HG03571 (cell line): ENCODE measurements around the gene DMBX1.

Source experiments
- ATAC-seq: cut with Tn5 transposase; IDR thresholded peaks from one replicate; pipeline ENCODE4 v1.9.1; 2021; ENCODE audit not compliant: unreplicated experiment

Gene DMBX1

GRCh38 chr1:46489638-46490405 is at the start of gene DMBX1:
Gene DMBX1, plus strand, starts transcription at chr1:46489836. Its CDS starts 17,175 bp downstream, at chr1:46507011.
- ATAC-seq: no peak

GRCh38 chr1:46440478-46440877 is 49.2 kb upstream of the DMBX1 start:
- no peak for ATAC-seq

GRCh38 chr1:46442317-46443161 is 47.1 kb upstream of the DMBX1 start:
- ATAC-seq: peak; percentile 55

- ATAC-seq: no peak
Observed at GRCh38 chr1:46444466-46444865, 45.2 kb upstream of the DMBX1 start.

- ATAC-seq: no peak
Observed at GRCh38 chr1:46445773-46446256, 43.8 kb upstream of the DMBX1 start.

- ATAC-seq: no peak
Observed at GRCh38 chr1:46446646-46447498, 42.8 kb upstream of the DMBX1 start.

DNA sequence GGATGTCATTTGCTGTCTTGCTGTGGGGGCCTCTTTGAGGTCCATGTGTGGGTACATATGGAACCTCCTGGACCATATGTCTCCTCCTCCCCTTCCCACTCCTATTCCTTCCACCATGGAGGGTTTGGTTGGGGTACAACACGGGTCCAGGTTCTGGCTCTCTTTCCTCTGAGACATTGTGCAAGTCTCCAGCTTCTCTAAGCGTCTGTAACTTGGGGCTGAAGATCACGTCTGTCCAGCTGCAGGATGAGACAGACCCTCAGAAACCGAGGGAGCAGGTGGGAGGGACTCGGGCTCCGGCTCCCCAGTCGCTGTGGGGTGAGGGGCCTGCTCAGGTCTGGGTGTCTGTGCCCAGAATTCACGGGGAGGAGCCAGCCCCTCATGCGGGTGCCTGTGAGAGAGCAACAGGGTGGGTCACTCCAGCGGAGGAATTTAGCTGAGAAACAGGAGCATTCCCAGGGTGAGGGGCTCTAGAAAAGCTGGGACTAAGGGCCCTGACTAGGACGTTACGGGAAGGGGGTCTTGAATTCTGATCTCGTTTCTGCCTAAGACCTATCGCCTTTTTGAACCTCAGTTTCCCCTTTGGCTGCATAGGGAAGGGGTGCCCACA is 42.0 kb upstream of the DMBX1 start:
- ATAC-seq: no peak

DNA sequence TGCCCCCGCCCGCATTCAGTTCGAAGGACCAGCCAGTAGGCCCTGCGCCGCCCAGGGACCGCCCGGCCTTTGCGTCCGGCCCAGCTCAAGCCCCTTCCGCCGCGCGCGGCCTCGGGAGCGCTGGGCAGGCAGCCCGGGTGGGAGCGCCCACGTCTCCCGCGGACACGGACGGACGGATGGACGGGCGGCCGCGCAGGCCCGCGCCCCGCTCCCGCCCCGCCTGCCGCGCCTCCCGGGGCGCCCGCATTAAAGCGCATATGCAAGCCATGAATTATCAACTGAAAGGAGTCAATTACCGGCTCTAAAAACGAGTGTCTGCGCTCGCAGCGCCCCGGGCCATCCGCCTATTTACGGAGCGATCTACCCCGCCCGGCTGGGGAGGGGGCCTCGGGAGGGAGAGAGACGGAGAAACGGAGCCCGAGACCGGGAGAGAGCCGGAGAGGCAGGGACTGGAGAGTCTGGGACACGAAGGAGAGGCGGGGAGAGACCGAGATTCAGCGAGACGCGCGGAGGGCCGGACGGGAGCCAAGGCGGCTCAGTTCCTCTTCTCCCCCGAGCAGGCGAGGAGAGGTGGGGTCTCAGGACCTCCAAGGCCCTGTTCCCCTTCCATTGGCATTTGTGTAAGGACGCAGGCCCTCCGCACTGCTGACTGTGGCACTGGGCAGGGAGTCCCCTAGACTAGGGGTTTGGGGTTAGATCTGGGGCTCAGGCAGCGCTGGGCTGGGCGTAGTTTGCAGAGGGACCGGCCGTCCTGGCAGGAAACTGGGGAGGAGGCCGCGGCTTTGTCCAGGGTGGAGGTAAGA is 41.3 kb upstream of the DMBX1 start:
- ATAC-seq: no peak

DNA sequence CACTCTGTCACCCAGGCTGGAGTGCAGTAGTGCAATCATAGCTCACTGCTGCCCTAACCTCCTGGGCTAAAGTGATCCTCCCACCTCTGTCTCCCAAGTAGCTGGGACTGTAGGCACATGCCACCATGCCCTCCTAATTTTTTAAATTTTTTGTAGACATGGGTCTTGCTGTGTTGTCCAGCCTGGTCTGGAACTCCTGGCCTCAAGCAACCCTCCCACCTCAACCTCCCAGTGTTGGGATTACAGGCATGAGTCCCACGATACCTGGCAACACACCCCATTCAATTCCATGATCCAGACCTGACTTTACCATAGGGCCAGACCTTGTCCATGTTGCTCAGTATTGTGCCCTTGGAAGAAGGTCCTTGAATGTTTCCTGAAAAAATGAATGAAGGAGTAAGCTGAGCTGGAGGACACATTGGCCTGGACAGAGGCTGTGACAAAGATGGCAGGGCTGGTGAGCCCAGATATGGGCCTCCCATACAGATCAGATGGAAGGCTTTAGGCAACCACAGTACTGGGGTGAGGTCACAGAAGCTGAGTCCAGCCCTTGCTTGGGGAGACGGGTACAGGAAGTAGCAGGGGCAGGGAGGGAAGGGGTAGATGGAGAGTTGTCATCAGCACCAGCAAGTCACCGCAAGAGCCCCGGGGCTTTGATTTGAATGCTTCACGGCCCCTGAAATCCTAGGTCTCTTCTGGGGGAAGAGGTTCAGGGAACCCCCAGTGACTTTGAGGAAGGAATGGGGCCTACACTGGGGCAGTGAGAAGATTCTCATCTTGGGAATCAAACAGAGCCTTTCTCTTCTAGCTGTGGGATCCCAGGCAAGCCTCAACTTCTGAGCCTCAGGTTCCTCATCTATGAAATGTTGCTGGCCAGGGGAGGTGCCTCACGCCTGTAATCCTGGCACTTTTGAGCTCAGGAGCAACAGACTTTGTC is 40.1 kb upstream of the DMBX1 start:
- ATAC-seq: no peak

DNA sequence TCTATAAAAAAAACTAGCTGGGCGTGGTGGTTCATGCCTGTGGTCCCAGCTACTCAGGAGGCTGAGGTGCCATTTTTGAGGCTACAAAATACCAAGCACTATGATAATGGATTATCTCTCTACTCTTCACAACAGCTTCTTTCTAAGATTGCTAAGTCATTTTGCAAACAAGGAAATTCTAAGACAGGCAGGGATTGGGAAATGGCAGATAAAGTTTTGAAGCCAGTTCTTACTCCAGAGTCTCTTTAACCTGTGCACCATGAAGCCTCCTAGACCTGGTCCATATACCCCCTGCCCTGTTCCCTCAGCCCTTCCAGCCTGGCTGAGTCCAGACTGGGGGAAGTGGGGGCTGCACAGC is 39.5 kb upstream of the DMBX1 start:
- ATAC-seq: no peak

DNA sequence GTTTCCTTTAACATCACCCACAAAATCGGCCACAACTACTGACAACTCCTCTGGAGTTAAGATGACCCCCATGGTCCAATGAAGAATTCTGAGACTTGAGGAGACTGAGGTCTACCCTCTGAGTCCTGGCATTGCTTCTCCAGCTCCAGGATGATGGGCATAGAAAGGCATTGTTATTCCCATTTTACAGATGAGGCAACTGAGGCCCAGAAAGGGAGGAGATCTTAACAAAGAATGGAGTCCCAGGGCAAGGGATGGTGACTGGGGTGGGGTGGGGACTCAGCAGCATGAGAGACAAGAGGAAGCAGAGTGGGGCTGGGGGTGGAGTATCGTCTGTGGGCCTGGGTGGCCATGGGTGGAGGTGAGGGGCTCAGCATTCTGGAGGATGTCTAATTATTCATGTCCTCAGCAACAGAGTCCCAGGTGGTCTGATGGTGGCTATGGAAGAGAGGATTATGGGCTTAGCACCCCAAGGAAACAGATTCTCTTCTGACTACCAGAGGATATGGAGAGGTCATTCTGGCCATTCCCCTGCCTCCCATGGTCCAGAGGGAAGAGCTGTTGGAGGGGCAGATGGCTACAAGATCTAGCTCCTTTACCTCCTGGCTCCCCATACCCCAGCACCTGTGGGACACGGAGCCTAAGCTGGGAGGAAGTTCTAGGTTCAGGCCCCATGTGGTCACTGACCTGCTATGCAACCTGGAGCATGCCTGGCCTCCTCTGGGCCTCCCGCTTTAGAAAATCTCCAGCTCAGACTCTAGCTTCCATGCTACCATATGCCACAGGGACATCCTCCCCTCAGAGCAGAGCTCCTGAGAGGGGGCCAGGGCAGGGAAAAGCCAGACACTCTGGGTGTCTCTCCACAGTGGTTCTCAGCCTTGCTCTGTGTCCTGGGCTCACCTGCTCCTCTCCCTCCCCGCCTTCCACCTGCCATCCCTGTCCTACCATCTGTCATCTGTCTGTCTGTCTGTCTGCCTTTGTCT is 37.4 kb upstream of the DMBX1 start:
- ATAC-seq: no peak

DNA sequence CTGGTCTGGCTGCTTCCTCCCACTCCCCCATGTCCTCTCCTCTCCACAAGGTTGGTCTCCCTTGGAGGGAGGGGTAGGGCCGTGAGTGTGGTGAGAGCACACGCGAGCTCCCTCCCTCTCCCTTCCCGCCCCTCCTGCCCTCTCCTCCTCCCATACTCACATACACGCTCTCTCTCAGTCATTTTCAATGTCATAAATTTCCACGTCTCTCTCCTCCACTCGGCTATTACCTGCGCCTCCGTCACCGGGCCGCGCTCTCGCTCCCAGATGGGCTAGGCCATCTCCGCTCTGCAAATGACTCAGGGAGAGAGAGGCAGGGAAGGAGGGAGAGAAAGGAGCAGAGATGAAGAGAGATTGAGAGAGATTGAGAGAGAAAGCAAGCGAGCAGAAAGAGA is 36.7 kb upstream of the DMBX1 start:
- ATAC-seq: no peak

- no peak for ATAC-seq
Observed at GRCh38 chr1:46453449-46453848, 36.2 kb upstream of the DMBX1 start.

GRCh38 chr1:46455951-46456350 is 33.7 kb upstream of the DMBX1 start:
- ATAC-seq: no peak

- no peak for ATAC-seq
Observed at GRCh38 chr1:46456411-46456963, 33.1 kb upstream of the DMBX1 start.

DNA sequence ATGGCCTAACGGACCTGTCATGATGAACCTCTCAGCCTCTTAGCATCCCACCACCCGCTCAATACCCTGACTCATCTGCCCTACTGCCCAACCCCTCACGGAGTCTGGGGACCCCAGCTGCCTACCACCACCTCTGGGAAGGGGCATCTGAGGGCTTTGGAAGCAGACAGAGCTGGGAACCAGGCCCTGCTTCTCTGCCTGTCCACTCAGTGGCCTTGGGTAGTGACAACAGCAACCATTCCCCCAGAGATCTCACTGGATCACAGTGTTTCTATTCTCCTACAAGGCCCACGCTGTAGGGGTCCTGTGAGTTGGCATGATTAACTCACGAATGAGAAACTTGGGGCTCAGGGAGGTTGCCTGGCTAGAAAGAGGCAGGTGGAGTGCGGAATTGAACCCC is 32.5 kb upstream of the DMBX1 start:
- ATAC-seq: no peak

DNA sequence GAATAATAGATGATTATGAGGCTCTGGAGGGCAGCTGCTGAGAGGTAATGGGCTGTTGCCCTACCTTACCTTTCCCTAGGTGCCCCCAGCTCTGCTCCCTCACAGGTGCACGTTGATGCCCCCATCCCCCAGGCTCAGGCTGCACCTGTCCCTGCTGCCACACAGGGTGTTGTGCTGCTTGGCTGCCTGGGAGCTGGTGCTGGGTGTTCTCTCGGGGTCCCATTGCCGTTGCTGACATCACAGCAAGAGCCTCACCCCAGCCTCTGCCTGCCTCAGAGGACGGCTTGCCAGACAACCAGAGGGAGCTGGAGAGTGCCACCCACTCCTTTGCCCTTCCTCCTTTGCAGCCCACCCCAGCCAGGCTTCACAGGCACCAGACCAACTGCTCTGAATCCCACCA is 31.4 kb upstream of the DMBX1 start:
- ATAC-seq: no peak
